ENCODE results near the gene IFI27L2. TPM values are rescaled to one million over a fixed set of nuclear protein-coding genes. Genes with fewer than 3 reads are reported as not detected.

Gene IFI27L2
- total and polyA plus RNA-seq, 2 of the 8 experiments (the other 6 are each of a cell fraction or from before 2014, with no cell fraction given) = 14.0 to 69.6 TPM

- ChIA-PET POLR2A (ENCODE audit: partially characterized antibody) (interaction anchor here (1.0 kb wide), 1 partner anchor 103 kb away, joined by 3 read pairs; no protein-coding TSS in a partner anchor), CTCF (ENCODE audit: partially characterized antibody) (interaction anchor here (0.8 to 9.2 kb wide), 16 partner anchors 9 to 236 kb away, joined by 3 to 148 read pairs (median 8); partner anchors contain the start of gene IFI27L2)
- TF ChIP-seq KDM5A (IDR thresholded peaks at IDR 0.05; ENCODE audit: low read length) (no peak), RXRA (IDR thresholded peaks at IDR 0.05; ENCODE audit: insufficient read depth, low read depth, low read length) (no peak)
- Histone ChIP-seq H4K8ac (ENCODE audit: extremely low read depth, insufficient read depth, low read length) (no peak overlapping the region), H3K79me1 (ENCODE audit: low read depth, low read length) (no peaks in the 10 kb centered on the region), H2AK5ac (ENCODE audit: low read depth, low read length) (no peak overlapping the region), H3K79me2 (ENCODE audit: control insufficient read depth in 1 of 2, insufficient read depth in 2 of 2, low read length in 2 of 2) (no peaks in the 10 kb centered on the region), H3K4ac (replicated peaks; ENCODE audit: insufficient read length, low read depth, low read length) (no peak overlapping the region), H3K23ac (ENCODE audit: insufficient read length) (no peak overlapping the region), H2BK15ac (ENCODE audit: low read length) (no peak overlapping the region), H3K14ac (ENCODE audit: insufficient read length) (no peak overlapping the region), H2BK20ac (ENCODE audit: low read length) (no peak overlapping the region), H3K4me2 (ENCODE audit: insufficient read depth in 1 of 2, low read depth in 2 of 2, low read length in 2 of 2) (no peak overlapping the region), H3K9ac (replicated peaks in 1 of 4; ENCODE audit: extremely low read depth in 1 of 4, low read depth in 3 of 4, low read length in 3 of 4) (0 out of 7 replicates have a peak overlapping the region, but pooled peaks of 1 of the 4 experiments have one; percentile 6), H2AFZ (ENCODE audit: low read length) (peak overlapping the region; percentile 47; the same call in 1 of the 2 replicates), H3K18ac (ENCODE audit: extremely low read depth, low read length) (no peak overlapping the region), H3K9me3 (ENCODE audit: insufficient read depth in 2 of 2, low read depth in 1 of 2, low read length in 1 of 2) (peaks cover 5 to 8% of the 10 kb centered on the region in 2 experiments; a peak in 1 of 4 replicates), H3K4me3 (ENCODE audit: extremely low read depth in 1 of 4, insufficient read depth in 2 of 4, low read depth in 3 of 4, low read length in 4 of 4) (no peak overlapping the region), H2BK12ac (ENCODE audit: low read depth, low read length) (no peak overlapping the region), H3K23me2 (ENCODE audit: low read depth, low read length) (no peaks in the 10 kb centered on the region), H4K5ac (ENCODE audit: insufficient read length, low read depth, low read length) (no peak overlapping the region), H4K91ac (replicated peaks; ENCODE audit: insufficient read length, low read length) (no peak overlapping the region), H3K36me3 (ENCODE audit: control insufficient read depth in 2 of 4, insufficient read depth in 4 of 4, low read length in 3 of 4) (no peaks in the 10 kb centered on the region; a peak in 1 of 8 replicates), H3K27me3 (replicated peaks in 1 of 4; ENCODE audit: control insufficient read depth in 3 of 4, extremely low read depth in 1 of 4, insufficient read depth in 3 of 4, low read length in 3 of 4) (no peaks in the 10 kb centered on the region), H3K56ac (replicated peaks; ENCODE audit: insufficient read length, low read depth, low read length) (no peak overlapping the region), H3K4me1 (replicated peaks in 1 of 4; ENCODE audit: control insufficient read depth in 3 of 4, insufficient read depth in 4 of 4, low read length in 3 of 4) (peaks cover 5 to 17% (median 8%) of the 10 kb centered on the region in 4 experiments; a peak in 6 of 7 replicates), H3K27ac (ENCODE audit: low read depth, low read length) (no peak overlapping the region), H2BK5ac (ENCODE audit: low read depth, low read length) (no peak overlapping the region), H4K20me1 (replicated peaks in 1 of 2; ENCODE audit: control insufficient read depth in 1 of 2, insufficient read depth in 2 of 2, low read length in 2 of 2) (no peaks in the 10 kb centered on the region), H2BK120ac (replicated peaks; ENCODE audit: low read depth, low read length) (no peak overlapping the region)
- FAIRE-seq = no peak
- peak in 1 of 2 experiments; percentile 19 for DNase-seq (ENCODE audit: low read depth in 1 of 2, low spot score in 2 of 2)
- WGBS, 2 experiments (ENCODE audit: extremely low coverage in 1 of 2, insufficient coverage in 1 of 2, insufficient read length in 1 of 2, insufficient replicate concordance in 2 of 2, low coverage in 1 of 2, low lambda C conversion rate in 2 of 2, missing lambda C conversion rate in 1 of 2) = 95% methylated on average over 9 of the region's 9 CpGs; no CpG with 5 or more reads in 1 of the 2 experiments
Measured at GRCh38 chr14:94138251-94138650, 8.8 kb upstream of the IFI27L2 start.
